Astrocyte (in vitro differentiated cells and primary cell): ENCODE measurements around the gene ZNF497. TPM values are rescaled to one million over a fixed set of nuclear protein-coding genes. Genes with fewer than 3 reads are reported as not detected.

Experiments used
- DNase-seq: peaks from one replicate; pipeline ENCODE4 v3.0.0-alpha.2; 2010; ENCODE audit warnings: low read depth
- FAIRE-seq: peaks from 2 replicates; lab custom pipeline; 2011; peaks lifted over from hg19 to GRCh38; lab: Jason Lieb, UNC
- H2AFZ ChIP-seq: 2 replicates; pipeline ENCODE4 v1.6.0; 2012; ENCODE audit warnings: low read depth, low read length, inconsistent platforms
- H3K27ac ChIP-seq: 2 replicates; pipeline ENCODE4 v1.5.1; 2011; ENCODE audit warnings: low read depth, low read length, inconsistent platforms
- H3K27me3 ChIP-seq: 2 replicates; pipeline ENCODE4 v1.6.0; 2011; ENCODE audit warnings: low read length, inconsistent platforms; ENCODE audit not compliant: insufficient read depth
- H3K36me3 ChIP-seq: 2 replicates; pipeline ENCODE4 v1.5.1; 2011; ENCODE audit warnings: low read length, inconsistent platforms; ENCODE audit not compliant: insufficient read depth
- H3K4me1 ChIP-seq: 2 replicates; pipeline ENCODE4 v1.5.1; 2011; ENCODE audit warnings: low read length, inconsistent platforms; ENCODE audit not compliant: insufficient read depth
- H3K4me2 ChIP-seq: 2 replicates; pipeline ENCODE4 v1.6.0; 2012; ENCODE audit warnings: low read length, inconsistent platforms
- H3K4me3 ChIP-seq: 2 replicates; pipeline ENCODE4 v1.5.1; 2011; ENCODE audit warnings: low read depth, mild to moderate bottlenecking, low read length, inconsistent platforms; ENCODE audit not compliant: insufficient read depth
- H3K79me2 ChIP-seq: 2 replicates; pipeline ENCODE4 v1.6.0; 2012; ENCODE audit warnings: mild to moderate bottlenecking, low read length, inconsistent platforms; ENCODE audit not compliant: insufficient read depth
- H3K9ac ChIP-seq: 2 replicates; pipeline ENCODE4 v1.6.0; 2012; ENCODE audit warnings: mild to moderate bottlenecking, low read length, inconsistent platforms
- H3K9me3 ChIP-seq: 2 replicates; pipeline ENCODE4 v1.5.1; 2012; ENCODE audit warnings: low read depth, mild to moderate bottlenecking, low read length, inconsistent platforms; ENCODE audit not compliant: insufficient read depth
- H4K20me1 ChIP-seq: 2 replicates; pipeline ENCODE4 v1.6.0; 2012; ENCODE audit warnings: low read length, inconsistent platforms; ENCODE audit not compliant: insufficient read depth
- H3K27ac Mint-ChIP-seq: one replicate; pipeline ENCODE4 v1.8.0; 2021; ENCODE audit warnings: mild to moderate bottlenecking, mixed read lengths; ENCODE audit not compliant: unreplicated experiment
- H3K27me3 Mint-ChIP-seq: one replicate; pipeline ENCODE4 v1.8.0; 2021; ENCODE audit warnings: low read depth, mixed read lengths; ENCODE audit not compliant: unreplicated experiment
- H3K36me3 Mint-ChIP-seq: one replicate; pipeline ENCODE4 v1.8.0; 2021; ENCODE audit warnings: low read depth, mixed read lengths; ENCODE audit not compliant: unreplicated experiment
- H3K4me1 Mint-ChIP-seq: one replicate; pipeline ENCODE4 v1.8.0; 2021; ENCODE audit warnings: low read depth, mixed read lengths; ENCODE audit not compliant: unreplicated experiment
- H3K4me3 Mint-ChIP-seq: one replicate; pipeline ENCODE4 v1.8.0; 2021; ENCODE audit warnings: mild to moderate bottlenecking, moderate library complexity, mixed read lengths; ENCODE audit not compliant: unreplicated experiment
- H3K9me3 Mint-ChIP-seq: one replicate; pipeline ENCODE4 v1.8.0; 2021; ENCODE audit warnings: mild to moderate bottlenecking, mixed read lengths; ENCODE audit not compliant: unreplicated experiment
- EZH2 ChIP-seq: IDR thresholded peaks from 2 replicates; pipeline ENCODE4 v1.6.1; 2012; ENCODE audit warnings: mild to moderate bottlenecking, low read length, inconsistent platforms; ENCODE audit not compliant: insufficient read depth
- total RNA-seq: library from RNA; stranded (reverse); gene quantifications from 2 replicates; pipeline ENCODE4 v1.2.1, GENCODE V29; 2021
- TF ChIP-seq, protein P1 (sequence below): IDR thresholded peaks from 2 replicates; pipeline ENCODE4 v1.5.1; 2011; ENCODE audit warnings: low read depth, mild to moderate bottlenecking, inconsistent platforms, low read length, moderate library complexity; ENCODE audit not compliant: insufficient read depth

ZNF497 gene
- total RNA-seq, 1 donor from 2014 or later, result 0.43 TPM

DNA sequence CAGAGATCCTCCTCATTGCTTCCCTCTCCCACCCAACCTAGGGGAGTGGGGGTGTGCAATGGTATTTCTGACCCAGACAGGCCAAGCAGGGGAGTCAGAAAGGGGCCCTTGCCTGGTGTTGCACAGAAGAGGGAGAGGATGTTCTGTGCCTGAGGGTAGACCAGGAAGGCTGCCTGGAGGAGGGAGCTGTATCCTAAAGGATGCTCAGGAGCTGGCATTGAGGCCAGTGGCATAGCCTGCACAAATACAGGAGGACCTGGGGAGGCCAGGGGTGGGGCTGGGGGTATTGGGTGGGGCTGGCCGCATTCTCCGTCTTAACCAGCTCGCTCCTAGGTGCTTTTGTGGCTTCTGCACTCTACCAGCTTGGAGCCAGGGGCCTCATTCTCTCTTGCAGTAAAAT is 37.4 kb upstream of the ZNF497 start:
- Histone ChIP-seq H3K9me3 (no peaks in the 10 kb centered on the region), H3K4me1 (peaks cover 18% of the 10 kb centered on the region), H3K79me2 (no peaks in the 10 kb centered on the region), H3K27ac (no peak overlapping the region), H3K27me3 (no peaks in the 10 kb centered on the region), H3K36me3 (no peaks in the 10 kb centered on the region), H3K4me2 (peak overlapping the region; percentile 92), H2AFZ (no peak overlapping the region), H3K9ac (no peak overlapping the region), H4K20me1 (peaks cover 8% of the 10 kb centered on the region), H3K4me3 (no peak overlapping the region)
- TF ChIP-seq, protein P1, sequence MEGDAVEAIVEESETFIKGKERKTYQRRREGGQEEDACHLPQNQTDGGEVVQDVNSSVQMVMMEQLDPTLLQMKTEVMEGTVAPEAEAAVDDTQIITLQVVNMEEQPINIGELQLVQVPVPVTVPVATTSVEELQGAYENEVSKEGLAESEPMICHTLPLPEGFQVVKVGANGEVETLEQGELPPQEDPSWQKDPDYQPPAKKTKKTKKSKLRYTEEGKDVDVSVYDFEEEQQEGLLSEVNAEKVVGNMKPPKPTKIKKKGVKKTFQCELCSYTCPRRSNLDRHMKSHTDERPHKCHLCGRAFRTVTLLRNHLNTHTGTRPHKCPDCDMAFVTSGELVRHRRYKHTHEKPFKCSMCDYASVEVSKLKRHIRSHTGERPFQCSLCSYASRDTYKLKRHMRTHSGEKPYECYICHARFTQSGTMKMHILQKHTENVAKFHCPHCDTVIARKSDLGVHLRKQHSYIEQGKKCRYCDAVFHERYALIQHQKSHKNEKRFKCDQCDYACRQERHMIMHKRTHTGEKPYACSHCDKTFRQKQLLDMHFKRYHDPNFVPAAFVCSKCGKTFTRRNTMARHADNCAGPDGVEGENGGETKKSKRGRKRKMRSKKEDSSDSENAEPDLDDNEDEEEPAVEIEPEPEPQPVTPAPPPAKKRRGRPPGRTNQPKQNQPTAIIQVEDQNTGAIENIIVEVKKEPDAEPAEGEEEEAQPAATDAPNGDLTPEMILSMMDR, result no peak
- TF ChIP-seq EZH2, result no peak
- DNase-seq, result no peak
- H3K4me3 Mint-ChIP-seq, result peak overlapping the region; percentile 93
- no peak for FAIRE-seq
- peak overlapping the region; percentile 26 for H3K27ac Mint-ChIP-seq
- H3K36me3 Mint-ChIP-seq, result peaks cover 2% of the 10 kb centered on the region
- H3K27me3 Mint-ChIP-seq, result no peaks in the 10 kb centered on the region
- peaks cover 4% of the 10 kb centered on the region for H3K4me1 Mint-ChIP-seq
- H3K9me3 Mint-ChIP-seq, result no peaks in the 10 kb centered on the region

DNA sequence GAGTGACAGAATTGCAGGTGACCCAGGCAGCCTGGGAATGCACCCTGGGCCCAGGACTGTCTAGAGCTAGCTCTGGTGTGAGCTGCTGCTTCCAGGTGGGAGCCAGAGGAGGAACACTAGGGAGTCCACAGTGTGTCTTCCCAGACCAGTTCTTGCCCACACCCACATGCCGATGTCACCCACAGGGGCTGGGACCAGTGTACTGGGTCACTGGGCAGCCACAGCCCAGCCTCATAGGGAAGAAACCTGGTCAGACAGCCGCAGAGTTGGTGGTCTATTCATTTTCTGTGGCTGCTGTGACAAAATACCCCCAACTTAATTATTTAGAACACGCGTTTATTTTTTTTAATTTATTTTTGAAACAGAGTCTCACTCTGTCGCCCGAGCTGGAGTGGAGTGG is 36.0 kb upstream of the ZNF497 start:
- no peak overlapping the region for H3K4me3 Mint-ChIP-seq
- Histone ChIP-seq H3K27me3 (no peaks in the 10 kb centered on the region), H3K4me2 (no peak overlapping the region), H3K36me3 (peaks cover 8% of the 10 kb centered on the region), H3K4me3 (no peak overlapping the region), H3K4me1 (peaks cover 18% of the 10 kb centered on the region), H3K9me3 (no peaks in the 10 kb centered on the region), H2AFZ (no peak overlapping the region), H3K79me2 (no peaks in the 10 kb centered on the region), H3K27ac (no peak overlapping the region), H4K20me1 (peaks cover 22% of the 10 kb centered on the region), H3K9ac (no peak overlapping the region)
- peaks cover 4% of the 10 kb centered on the region for H3K4me1 Mint-ChIP-seq
- no peak for FAIRE-seq
- DNase-seq, result no peak
- no peaks in the 10 kb centered on the region for H3K27me3 Mint-ChIP-seq
- peaks cover 13% of the 10 kb centered on the region for H3K36me3 Mint-ChIP-seq
- H3K9me3 Mint-ChIP-seq, result no peaks in the 10 kb centered on the region
- H3K27ac Mint-ChIP-seq, result no peak overlapping the region
- TF ChIP-seq, protein P1, result no peak
- no peak for TF ChIP-seq EZH2

DNA sequence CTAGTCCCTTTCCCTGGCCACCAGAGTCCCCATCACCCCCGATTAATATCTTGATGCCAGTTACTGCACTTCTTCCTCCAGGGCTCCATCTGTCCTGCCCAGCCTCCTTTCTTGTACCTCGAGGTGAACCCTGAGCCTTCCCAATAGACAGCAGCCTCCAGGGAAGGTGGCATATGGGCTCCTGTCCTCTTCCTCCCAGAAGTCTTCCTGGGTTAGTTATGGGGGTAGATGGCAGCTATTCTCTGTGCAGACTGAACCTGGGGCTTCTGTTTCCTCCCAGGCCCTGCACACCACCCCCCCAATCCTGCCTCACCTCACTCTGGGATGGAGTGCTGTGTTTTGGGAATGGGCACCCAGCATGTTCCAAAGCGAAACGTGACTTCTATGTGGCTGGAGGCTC is 35.5 kb upstream of the ZNF497 start:
- H3K27ac ChIP-seq, result no peak overlapping the region
- Mint-ChIP-seq H3K4me1 (peaks cover 4% of the 10 kb centered on the region), H3K36me3 (peaks cover 14% of the 10 kb centered on the region), H3K9me3 (no peaks in the 10 kb centered on the region), H3K27me3 (no peaks in the 10 kb centered on the region), H3K4me3 (no peak overlapping the region), H3K27ac (no peak overlapping the region)
- H3K4me2 ChIP-seq, result no peak overlapping the region
- H3K4me1 ChIP-seq, result peaks cover 18% of the 10 kb centered on the region
- FAIRE-seq, result no peak
- no peak for DNase-seq
- H3K9ac ChIP-seq, result no peak overlapping the region
- no peaks in the 10 kb centered on the region for H3K9me3 ChIP-seq
- H2AFZ ChIP-seq, result no peak overlapping the region
- no peak for TF ChIP-seq EZH2
- peaks cover 12% of the 10 kb centered on the region for H3K36me3 ChIP-seq
- H3K27me3 ChIP-seq, result no peaks in the 10 kb centered on the region
- H3K79me2 ChIP-seq, result no peaks in the 10 kb centered on the region
- peaks cover 27% of the 10 kb centered on the region for H4K20me1 ChIP-seq
- H3K4me3 ChIP-seq, result no peak overlapping the region
